WTC11 (cell line): ENCODE results near the gene TMEM169. TPM values are rescaled to one million over a fixed set of nuclear protein-coding genes. Genes with fewer than 3 reads are reported as not detected.

Experiments
- ATAC-seq: fragments of 200-7000 bp; cut with Tn5 transposase; 2 replicates; pipeline ENCODE4 v1.10.0; 2021; ENCODE audit warnings: mild to moderate bottlenecking, moderate library complexity
- CTCF ChIA-PET: fragments of 300-600 bp; sonication (Branson Sonifier 250); formaldehyde crosslinking; loops from one replicate; lab custom pipeline; 2021; ENCODE audit warnings: antibody characterized with exemption; lab: Charles Lee
- POLR2A ChIA-PET: fragments of 350-600 bp; sonication (Branson Sonifier 250); formaldehyde crosslinking; loops from one replicate; lab custom pipeline; 2021; ENCODE audit warnings: antibody characterized with exemption; lab: Charles Lee
- DNase-seq: peaks from one replicate; pipeline ENCODE4 v3.0.0; 2021; ENCODE audit warnings: low spot score
- H3K27ac Mint-ChIP-seq: 2 replicates; pipeline ENCODE4 v1.8.0; 2021; ENCODE audit warnings: mixed read lengths
- H3K27me3 Mint-ChIP-seq: 2 replicates; pipeline ENCODE4 v1.8.0; 2021; ENCODE audit warnings: low read depth, mild to moderate bottlenecking, moderate library complexity, mixed read lengths
- H3K36me3 Mint-ChIP-seq: 2 replicates; pipeline ENCODE4 v1.8.0; 2021; ENCODE audit warnings: mixed read lengths
- H3K4me1 Mint-ChIP-seq: 2 replicates; pipeline ENCODE4 v1.8.0; 2022; ENCODE audit warnings: mixed read lengths
- H3K4me3 Mint-ChIP-seq: 2 replicates; pipeline ENCODE4 v1.8.0; 2021; ENCODE audit warnings: mild to moderate bottlenecking, moderate library complexity, mixed read lengths
- H3K9me3 Mint-ChIP-seq: 2 replicates; pipeline ENCODE4 v1.8.0; 2021; ENCODE audit warnings: mixed read lengths
- ATF3 ChIP-seq: sonication (generic); formaldehyde crosslinking; conservative IDR thresholded peaks from 2 replicates; pipeline ENCODE4 v1.8.1; 2022; ENCODE audit warnings: mild to moderate bottlenecking, missing genetic modification reagents
- CBFB ChIP-seq: sonication (generic); formaldehyde crosslinking; IDR thresholded peaks from 2 replicates; pipeline ENCODE4 v1.8.1; 2022; ENCODE audit warnings: mild to moderate bottlenecking, low read depth, missing genetic modification reagents
- CREB1 ChIP-seq: sonication (generic); formaldehyde crosslinking; IDR thresholded peaks from 2 replicates; pipeline ENCODE4 v1.8.0; 2023; ENCODE audit warnings: mild to moderate bottlenecking, missing genetic modification reagents
- ETV6 ChIP-seq: sonication (generic); formaldehyde crosslinking; IDR thresholded peaks from 2 replicates; pipeline ENCODE4 v1.8.1; 2022; ENCODE audit warnings: mild to moderate bottlenecking, missing genetic modification reagents
- JUN ChIP-seq: sonication (generic); formaldehyde crosslinking; IDR thresholded peaks from 2 replicates; pipeline ENCODE4 v1.8.0; 2023; ENCODE audit warnings: mild to moderate bottlenecking, missing genetic modification reagents
- MYBL2 ChIP-seq: sonication (generic); formaldehyde crosslinking; IDR thresholded peaks from 2 replicates; pipeline ENCODE4 v1.8.1; 2023; ENCODE audit warnings: mild to moderate bottlenecking, moderate library complexity, missing genetic modification reagents
- NFYB ChIP-seq: sonication (generic); formaldehyde crosslinking; conservative IDR thresholded peaks from 2 replicates; pipeline ENCODE4 v1.8.0; 2022; ENCODE audit warnings: low read depth, missing genetic modification reagents
- NR1H2 ChIP-seq: sonication (generic); formaldehyde crosslinking; IDR thresholded peaks from 2 replicates; pipeline ENCODE4 v1.9.0; 2021; ENCODE audit warnings: mild to moderate bottlenecking, moderate library complexity, missing genetic modification reagents
- NR2C2 ChIP-seq: sonication (generic); formaldehyde crosslinking; IDR thresholded peaks from 2 replicates; pipeline ENCODE4 v1.8.0; 2022; ENCODE audit warnings: mild to moderate bottlenecking, missing genetic modification reagents
- SMAD4 ChIP-seq: sonication (generic); formaldehyde crosslinking; IDR thresholded peaks from 2 replicates; pipeline ENCODE4 v1.8.0; 2022; ENCODE audit warnings: mild to moderate bottlenecking, missing genetic modification reagents
- ZBTB21 ChIP-seq: sonication (generic); formaldehyde crosslinking; IDR thresholded peaks from 2 replicates; pipeline ENCODE4 v1.8.1; 2023; ENCODE audit warnings: mild to moderate bottlenecking, missing genetic modification reagents, borderline replicate concordance
- ZNF121 ChIP-seq: sonication (generic); formaldehyde crosslinking; IDR thresholded peaks from 2 replicates; pipeline ENCODE4 v1.8.0; 2023; ENCODE audit warnings: missing genetic modification reagents
- ZNF138 ChIP-seq: sonication (generic); formaldehyde crosslinking; conservative IDR thresholded peaks from 2 replicates; pipeline ENCODE4 v1.8.1; 2022; ENCODE audit warnings: mild to moderate bottlenecking, moderate library complexity, missing genetic modification reagents
- total RNA-seq: library from RNA; stranded (reverse); gene quantifications from 3 replicates; pipeline ENCODE4 v1.2.3, GENCODE V29; 2021
- TF ChIP-seq, protein P1 (sequence below): sonication (generic); formaldehyde crosslinking; IDR thresholded peaks from 2 replicates; pipeline ENCODE4 v1.8.0; 2022; ENCODE audit warnings: missing genetic modification reagents
- TF ChIP-seq, protein P2 (sequence below): sonication (generic); formaldehyde crosslinking; IDR thresholded peaks from 2 replicates; pipeline ENCODE4 v1.8.1; 2022; ENCODE audit warnings: low read depth, missing genetic modification reagents, borderline replicate concordance
- TF ChIP-seq, protein P3 (sequence below): sonication (generic); formaldehyde crosslinking; IDR thresholded peaks from 2 replicates; pipeline ENCODE4 v1.8.1; 2022; ENCODE audit warnings: mild to moderate bottlenecking, moderate library complexity, missing genetic modification reagents
- TF ChIP-seq, protein P4 (sequence below): sonication (generic); formaldehyde crosslinking; conservative IDR thresholded peaks from 2 replicates; pipeline ENCODE4 v1.8.1; 2023; ENCODE audit warnings: mild to moderate bottlenecking, low read depth, missing genetic modification reagents, moderate library complexity
- TF ChIP-seq, protein P5 (sequence below): fragments of 250-450 bp; sonication (Bioruptor Pico); conservative IDR thresholded peaks from 2 replicates; pipeline ENCODE4 v1.9.0; 2021; ENCODE audit warnings: mild to moderate bottlenecking
- TF ChIP-seq, protein P6 (sequence below): sonication (generic); formaldehyde crosslinking; IDR thresholded peaks from 2 replicates; pipeline ENCODE4 v1.8.1; 2022; ENCODE audit warnings: mild to moderate bottlenecking, missing genetic modification reagents, moderate library complexity, borderline replicate concordance

The TMEM169 gene
- total RNA-seq, 1 experiment from 2014 or later, result 1.8 TPM

GRCh38 chr2:216057688-216058193, 24.0 kb upstream of the TMEM169 start (continued):
- TF ChIP-seq, protein P1, sequence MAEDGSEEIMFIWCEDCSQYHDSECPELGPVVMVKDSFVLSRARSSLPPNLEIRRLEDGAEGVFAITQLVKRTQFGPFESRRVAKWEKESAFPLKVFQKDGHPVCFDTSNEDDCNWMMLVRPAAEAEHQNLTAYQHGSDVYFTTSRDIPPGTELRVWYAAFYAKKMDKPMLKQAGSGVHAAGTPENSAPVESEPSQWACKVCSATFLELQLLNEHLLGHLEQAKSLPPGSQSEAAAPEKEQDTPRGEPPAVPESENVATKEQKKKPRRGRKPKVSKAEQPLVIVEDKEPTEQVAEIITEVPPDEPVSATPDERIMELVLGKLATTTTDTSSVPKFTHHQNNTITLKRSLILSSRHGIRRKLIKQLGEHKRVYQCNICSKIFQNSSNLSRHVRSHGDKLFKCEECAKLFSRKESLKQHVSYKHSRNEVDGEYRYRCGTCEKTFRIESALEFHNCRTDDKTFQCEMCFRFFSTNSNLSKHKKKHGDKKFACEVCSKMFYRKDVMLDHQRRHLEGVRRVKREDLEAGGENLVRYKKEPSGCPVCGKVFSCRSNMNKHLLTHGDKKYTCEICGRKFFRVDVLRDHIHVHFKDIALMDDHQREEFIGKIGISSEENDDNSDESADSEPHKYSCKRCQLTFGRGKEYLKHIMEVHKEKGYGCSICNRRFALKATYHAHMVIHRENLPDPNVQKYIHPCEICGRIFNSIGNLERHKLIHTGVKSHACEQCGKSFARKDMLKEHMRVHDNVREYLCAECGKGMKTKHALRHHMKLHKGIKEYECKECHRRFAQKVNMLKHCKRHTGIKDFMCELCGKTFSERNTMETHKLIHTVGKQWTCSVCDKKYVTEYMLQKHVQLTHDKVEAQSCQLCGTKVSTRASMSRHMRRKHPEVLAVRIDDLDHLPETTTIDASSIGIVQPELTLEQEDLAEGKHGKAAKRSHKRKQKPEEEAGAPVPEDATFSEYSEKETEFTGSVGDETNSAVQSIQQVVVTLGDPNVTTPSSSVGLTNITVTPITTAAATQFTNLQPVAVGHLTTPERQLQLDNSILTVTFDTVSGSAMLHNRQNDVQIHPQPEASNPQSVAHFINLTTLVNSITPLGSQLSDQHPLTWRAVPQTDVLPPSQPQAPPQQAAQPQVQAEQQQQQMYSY (CRISPR knock-in tag), result no peak
- no peak for TF ChIP-seq ZNF138 (CRISPR knock-in tag)
- TF ChIP-seq, protein P2, sequence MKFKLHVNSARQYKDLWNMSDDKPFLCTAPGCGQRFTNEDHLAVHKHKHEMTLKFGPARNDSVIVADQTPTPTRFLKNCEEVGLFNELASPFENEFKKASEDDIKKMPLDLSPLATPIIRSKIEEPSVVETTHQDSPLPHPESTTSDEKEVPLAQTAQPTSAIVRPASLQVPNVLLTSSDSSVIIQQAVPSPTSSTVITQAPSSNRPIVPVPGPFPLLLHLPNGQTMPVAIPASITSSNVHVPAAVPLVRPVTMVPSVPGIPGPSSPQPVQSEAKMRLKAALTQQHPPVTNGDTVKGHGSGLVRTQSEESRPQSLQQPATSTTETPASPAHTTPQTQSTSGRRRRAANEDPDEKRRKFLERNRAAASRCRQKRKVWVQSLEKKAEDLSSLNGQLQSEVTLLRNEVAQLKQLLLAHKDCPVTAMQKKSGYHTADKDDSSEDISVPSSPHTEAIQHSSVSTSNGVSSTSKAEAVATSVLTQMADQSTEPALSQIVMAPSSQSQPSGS (CRISPR knock-in tag), result no peak

DNA sequence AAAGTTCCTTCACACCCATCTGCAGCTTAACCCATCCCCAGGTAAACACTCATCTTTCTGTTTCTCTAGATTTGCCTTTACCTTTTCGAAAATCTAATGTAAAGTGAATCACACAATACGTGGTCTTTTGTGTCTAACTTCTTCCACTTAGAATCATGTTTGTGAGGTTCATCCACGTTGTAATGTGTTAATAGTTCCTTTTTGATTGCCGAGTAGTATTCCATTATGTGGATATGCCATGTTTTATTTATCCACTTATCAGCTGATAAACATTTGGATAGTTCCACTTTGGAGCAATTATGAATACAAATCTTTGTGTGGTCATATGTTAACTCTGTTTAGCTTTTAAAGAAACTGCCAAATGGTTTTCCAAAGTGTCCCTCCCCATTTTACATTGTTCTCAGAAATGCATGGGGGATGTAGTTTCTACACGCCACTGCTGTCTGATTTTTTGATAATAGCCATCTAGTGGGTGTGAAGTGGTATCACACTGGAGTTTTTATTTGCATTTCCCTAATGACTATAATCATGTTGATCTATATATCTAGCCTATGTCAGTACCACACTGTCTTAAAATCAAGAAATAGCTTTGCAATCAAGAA, 22.4 kb upstream of the TMEM169 start:
- Mint-ChIP-seq H3K9me3 (peaks cover 7% of the 10 kb centered on the region), H3K36me3 (peaks cover 18% of the 10 kb centered on the region), H3K4me3 (no peak overlapping the region), H3K27ac (no peak overlapping the region), H3K27me3 (no peaks in the 10 kb centered on the region), H3K4me1 (peaks cover 10% of the 10 kb centered on the region)
- DNase-seq (no peak), ATAC-seq (no peak)
- POLR2A ChIA-PET, result no interaction called here
- CTCF ChIA-PET, result interaction anchor here (1.2 kb wide), 1 partner anchor 22 kb away, joined by 5 read pairs; the partner anchor contains the start of genes PECR and TMEM169
- TF ChIP-seq, protein P3, sequence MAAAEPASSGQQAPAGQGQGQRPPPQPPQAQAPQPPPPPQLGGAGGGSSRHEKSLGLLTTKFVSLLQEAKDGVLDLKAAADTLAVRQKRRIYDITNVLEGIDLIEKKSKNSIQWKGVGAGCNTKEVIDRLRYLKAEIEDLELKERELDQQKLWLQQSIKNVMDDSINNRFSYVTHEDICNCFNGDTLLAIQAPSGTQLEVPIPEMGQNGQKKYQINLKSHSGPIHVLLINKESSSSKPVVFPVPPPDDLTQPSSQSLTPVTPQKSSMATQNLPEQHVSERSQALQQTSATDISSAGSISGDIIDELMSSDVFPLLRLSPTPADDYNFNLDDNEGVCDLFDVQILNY (CRISPR knock-in tag), result no peak
- TF ChIP-seq ATF3 (CRISPR knock-in tag), result no peak

- H3K4me3 Mint-ChIP-seq, result no peak overlapping the region
- H3K36me3 Mint-ChIP-seq, result peaks cover 19% of the 10 kb centered on the region
- H3K27me3 Mint-ChIP-seq, result no peaks in the 10 kb centered on the region
- 0 out of 2 replicates have a peak, but pooled peaks cover 6% of the 10 kb centered on the region for H3K4me1 Mint-ChIP-seq
- ChIA-PET CTCF (interaction anchor here (0.6 to 1.3 kb wide), 9 partner anchors 17 to 92 kb away, joined by 3 to 9 read pairs (median 4); partner anchors contain the start of genes PECR and TMEM169), POLR2A (no interaction called here)
- peak; percentile 52; the same call in 1 of the 2 replicates for ATAC-seq
- no peak overlapping the region for H3K27ac Mint-ChIP-seq
- DNase-seq, result no peak
- peaks cover 5% of the 10 kb centered on the region for H3K9me3 Mint-ChIP-seq
- TF ChIP-seq NR2C2 (CRISPR knock-in tag) (no peak), JUN (CRISPR knock-in tag) (no peak), CREB1 (CRISPR knock-in tag) (no peak), CBFB (no peak), ZBTB21 (CRISPR knock-in tag) (no peak), NR1H2 (CRISPR knock-in tag) (no peak), ZNF121 (CRISPR knock-in tag) (no peak), SMAD4 (CRISPR knock-in tag) (no peak), ETV6 (CRISPR knock-in tag) (no peak), NFYB (no peak), MYBL2 (CRISPR knock-in tag) (no peak)
- TF ChIP-seq, protein P4, sequence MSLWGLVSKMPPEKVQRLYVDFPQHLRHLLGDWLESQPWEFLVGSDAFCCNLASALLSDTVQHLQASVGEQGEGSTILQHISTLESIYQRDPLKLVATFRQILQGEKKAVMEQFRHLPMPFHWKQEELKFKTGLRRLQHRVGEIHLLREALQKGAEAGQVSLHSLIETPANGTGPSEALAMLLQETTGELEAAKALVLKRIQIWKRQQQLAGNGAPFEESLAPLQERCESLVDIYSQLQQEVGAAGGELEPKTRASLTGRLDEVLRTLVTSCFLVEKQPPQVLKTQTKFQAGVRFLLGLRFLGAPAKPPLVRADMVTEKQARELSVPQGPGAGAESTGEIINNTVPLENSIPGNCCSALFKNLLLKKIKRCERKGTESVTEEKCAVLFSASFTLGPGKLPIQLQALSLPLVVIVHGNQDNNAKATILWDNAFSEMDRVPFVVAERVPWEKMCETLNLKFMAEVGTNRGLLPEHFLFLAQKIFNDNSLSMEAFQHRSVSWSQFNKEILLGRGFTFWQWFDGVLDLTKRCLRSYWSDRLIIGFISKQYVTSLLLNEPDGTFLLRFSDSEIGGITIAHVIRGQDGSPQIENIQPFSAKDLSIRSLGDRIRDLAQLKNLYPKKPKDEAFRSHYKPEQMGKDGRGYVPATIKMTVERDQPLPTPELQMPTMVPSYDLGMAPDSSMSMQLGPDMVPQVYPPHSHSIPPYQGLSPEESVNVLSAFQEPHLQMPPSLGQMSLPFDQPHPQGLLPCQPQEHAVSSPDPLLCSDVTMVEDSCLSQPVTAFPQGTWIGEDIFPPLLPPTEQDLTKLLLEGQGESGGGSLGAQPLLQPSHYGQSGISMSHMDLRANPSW (CRISPR knock-in tag), result no peak
- TF ChIP-seq, protein P5, sequence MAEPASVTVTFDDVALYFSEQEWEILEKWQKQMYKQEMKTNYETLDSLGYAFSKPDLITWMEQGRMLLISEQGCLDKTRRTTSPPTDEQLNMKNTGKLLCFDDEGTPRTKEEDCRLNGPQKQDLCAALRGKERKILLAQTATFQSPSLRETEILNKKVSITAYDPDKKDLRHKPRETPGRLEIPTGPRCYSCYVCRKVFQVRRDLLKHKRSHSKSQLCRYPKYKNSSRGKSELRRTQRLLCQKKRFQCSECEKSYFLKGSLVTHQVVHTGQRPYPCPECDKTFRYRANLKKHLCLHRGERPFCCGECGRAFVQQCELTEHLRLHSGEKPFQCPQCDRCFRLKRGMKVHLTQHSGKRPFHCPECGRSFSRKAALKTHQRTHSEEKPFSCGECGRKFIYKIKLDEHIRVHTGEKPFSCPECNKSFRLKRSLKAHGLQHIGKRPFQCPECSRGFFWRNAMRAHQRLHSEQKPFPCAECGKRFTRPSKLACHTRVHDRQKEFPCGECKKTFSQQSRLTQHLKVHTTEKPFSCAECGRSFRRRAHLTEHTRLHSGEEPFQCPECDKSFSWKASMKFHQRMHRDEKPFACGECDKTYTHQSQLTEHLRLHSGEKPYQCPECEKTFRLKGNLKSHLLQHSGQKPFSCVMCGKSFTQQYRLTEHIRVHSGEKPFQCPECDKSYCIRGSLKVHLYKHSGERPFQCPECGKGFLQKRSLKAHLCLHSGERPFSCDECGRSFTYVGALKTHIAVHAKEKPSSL (CRISPR knock-in tag), result no peak
- TF ChIP-seq, protein P6, sequence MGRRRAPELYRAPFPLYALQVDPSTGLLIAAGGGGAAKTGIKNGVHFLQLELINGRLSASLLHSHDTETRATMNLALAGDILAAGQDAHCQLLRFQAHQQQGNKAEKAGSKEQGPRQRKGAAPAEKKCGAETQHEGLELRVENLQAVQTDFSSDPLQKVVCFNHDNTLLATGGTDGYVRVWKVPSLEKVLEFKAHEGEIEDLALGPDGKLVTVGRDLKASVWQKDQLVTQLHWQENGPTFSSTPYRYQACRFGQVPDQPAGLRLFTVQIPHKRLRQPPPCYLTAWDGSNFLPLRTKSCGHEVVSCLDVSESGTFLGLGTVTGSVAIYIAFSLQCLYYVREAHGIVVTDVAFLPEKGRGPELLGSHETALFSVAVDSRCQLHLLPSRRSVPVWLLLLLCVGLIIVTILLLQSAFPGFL, result no peak
Measured at GRCh38 chr2:216064014-216064630, 17.6 kb upstream of the TMEM169 start.
